ENCODE results near the gene RAB11FIP4. TPM values are rescaled to one million over a fixed set of nuclear protein-coding genes. Genes with fewer than 3 reads are reported as not detected.

The RAB11FIP4 gene
- total RNA-seq, 1 donor from 2014 or later = 10.2 TPM

GRCh38 chr17:31544186-31544585 is 152.7 kb downstream of the RAB11FIP4 start:
- no peaks in the 10 kb centered on the region for H3K27me3 ChIP-seq
- H3K4me1 Mint-ChIP-seq = peaks cover 13% of the 10 kb centered on the region
- H3K4me2 ChIP-seq = no peak overlapping the region

GRCh38 chr17:31546650-31547049 is 155.2 kb downstream of the RAB11FIP4 start:
- Histone ChIP-seq H3K36me3 (no peaks in the 10 kb centered on the region), H2AFZ (replicated peaks) (no peak overlapping the region), H4K20me1 (ENCODE audit: low read depth) (no peaks in the 10 kb centered on the region), H3K4me2 (no peak overlapping the region), H3F3A (ENCODE audit: low read depth) (peaks cover 12% of the 10 kb centered on the region), H3K27me3 (peaks cover 17% of the 10 kb centered on the region), H3K79me2 (ENCODE audit: low read depth) (no peaks in the 10 kb centered on the region), H3K27ac (no peak overlapping the region), H3K9ac (no peak overlapping the region), H3K9me3 (ENCODE audit: low read depth) (no peaks in the 10 kb centered on the region), H3K4me1 (no peaks in the 10 kb centered on the region), H3K4me3 (no peak overlapping the region)
- Mint-ChIP-seq H3K9me3 (no peaks in the 10 kb centered on the region), H3K27ac (no peak overlapping the region), H3K27me3 (ENCODE audit: insufficient read depth, low read depth) (peaks cover 23% of the 10 kb centered on the region), H3K4me3 (no peak overlapping the region), H3K36me3 (no peaks in the 10 kb centered on the region), H3K4me1 (peaks cover 17% of the 10 kb centered on the region)
- TF ChIP-seq EZH2phosphoT487 (IDR thresholded peaks at IDR 0.05) (no peak), EZH2 (IDR thresholded peaks at IDR 0.05) (no peak), CTCF (IDR thresholded peaks at IDR 0.05) (no peak)
- no peak for DNase-seq (ENCODE audit: low spot score)

More at GRCh38 chr17:31544186-31544585, 152.7 kb downstream of the RAB11FIP4 start:
- H3K4me1 ChIP-seq = no peaks in the 10 kb centered on the region
- H2AFZ ChIP-seq (replicated peaks) = no peak overlapping the region
- H3K9me3 ChIP-seq (ENCODE audit: low read depth) = no peaks in the 10 kb centered on the region
- TF ChIP-seq EZH2phosphoT487 (IDR thresholded peaks at IDR 0.05) (no peak), CTCF (IDR thresholded peaks at IDR 0.05) (no peak), EZH2 (IDR thresholded peaks at IDR 0.05) (no peak)
- no peak for DNase-seq (ENCODE audit: low spot score)
- no peak overlapping the region for H3K9ac ChIP-seq
- Mint-ChIP-seq H3K36me3 (peaks cover 1% of the 10 kb centered on the region), H3K27ac (no peak overlapping the region), H3K27me3 (ENCODE audit: insufficient read depth, low read depth) (peaks cover 12% of the 10 kb centered on the region), H3K9me3 (peaks cover 2% of the 10 kb centered on the region), H3K4me3 (no peak overlapping the region)
- H3K27ac ChIP-seq = no peak overlapping the region
- peaks cover 3% of the 10 kb centered on the region for H3F3A ChIP-seq (ENCODE audit: low read depth)
- H3K79me2 ChIP-seq (ENCODE audit: low read depth) = no peaks in the 10 kb centered on the region
- H3K36me3 ChIP-seq = no peaks in the 10 kb centered on the region
- no peaks in the 10 kb centered on the region for H4K20me1 ChIP-seq (ENCODE audit: low read depth)
- no peak overlapping the region for H3K4me3 ChIP-seq

- Mint-ChIP-seq H3K4me1 (peaks cover 23% of the 10 kb centered on the region), H3K27me3 (ENCODE audit: insufficient read depth, low read depth) (peaks cover 33% of the 10 kb centered on the region), H3K9me3 (no peaks in the 10 kb centered on the region), H3K4me3 (peak overlapping the region; percentile 92), H3K27ac (no peak overlapping the region), H3K36me3 (no peaks in the 10 kb centered on the region)
- H2AFZ ChIP-seq (replicated peaks) = peak overlapping the region; percentile 89
- TF ChIP-seq CTCF (IDR thresholded peaks at IDR 0.05) (no peak), EZH2phosphoT487 (IDR thresholded peaks at IDR 0.05) (no peak), EZH2 (IDR thresholded peaks at IDR 0.05) (no peak)
- peak overlapping the region; percentile 89 for H3K4me2 ChIP-seq
- no peak overlapping the region for H3K9ac ChIP-seq
- no peak overlapping the region for H3K27ac ChIP-seq
- peak overlapping the region; percentile 87 for H3K4me3 ChIP-seq
- no peaks in the 10 kb centered on the region for H4K20me1 ChIP-seq (ENCODE audit: low read depth)
- H3K4me1 ChIP-seq = no peaks in the 10 kb centered on the region
- H3K36me3 ChIP-seq = no peaks in the 10 kb centered on the region
- peaks cover 38% of the 10 kb centered on the region for H3K27me3 ChIP-seq
- H3F3A ChIP-seq (ENCODE audit: low read depth) = peaks cover 12% of the 10 kb centered on the region
- no peaks in the 10 kb centered on the region for H3K79me2 ChIP-seq (ENCODE audit: low read depth)
- H3K9me3 ChIP-seq (ENCODE audit: low read depth) = no peaks in the 10 kb centered on the region
- DNase-seq (ENCODE audit: low spot score) = no peak
These were observed 157.2 kb downstream of the RAB11FIP4 start for GRCh38 chr17:31548709-31549108.

All from neural progenitor cell (in vitro differentiated cells).